A549 treated with Mapracorat at 1 μM for 4 hours (cell line): Measurements from ENCODE around the gene AP3D1. TPM values are rescaled to one million over a fixed set of nuclear protein-coding genes. Genes with fewer than 3 reads are reported as not detected.

Experiments used
- total RNA-seq: library from RNA; stranded (reverse); fragments of 200-300 nt; extraction: Qiagen RNA extraction; gene quantifications from 5 replicates; pipeline ENCODE4 v1.2.3, GENCODE V29; 2022

AP3D1 gene
- 63.7 to 80.4 TPM (median 76.8 TPM) in 5 replicates for total RNA-seq

DNA sequence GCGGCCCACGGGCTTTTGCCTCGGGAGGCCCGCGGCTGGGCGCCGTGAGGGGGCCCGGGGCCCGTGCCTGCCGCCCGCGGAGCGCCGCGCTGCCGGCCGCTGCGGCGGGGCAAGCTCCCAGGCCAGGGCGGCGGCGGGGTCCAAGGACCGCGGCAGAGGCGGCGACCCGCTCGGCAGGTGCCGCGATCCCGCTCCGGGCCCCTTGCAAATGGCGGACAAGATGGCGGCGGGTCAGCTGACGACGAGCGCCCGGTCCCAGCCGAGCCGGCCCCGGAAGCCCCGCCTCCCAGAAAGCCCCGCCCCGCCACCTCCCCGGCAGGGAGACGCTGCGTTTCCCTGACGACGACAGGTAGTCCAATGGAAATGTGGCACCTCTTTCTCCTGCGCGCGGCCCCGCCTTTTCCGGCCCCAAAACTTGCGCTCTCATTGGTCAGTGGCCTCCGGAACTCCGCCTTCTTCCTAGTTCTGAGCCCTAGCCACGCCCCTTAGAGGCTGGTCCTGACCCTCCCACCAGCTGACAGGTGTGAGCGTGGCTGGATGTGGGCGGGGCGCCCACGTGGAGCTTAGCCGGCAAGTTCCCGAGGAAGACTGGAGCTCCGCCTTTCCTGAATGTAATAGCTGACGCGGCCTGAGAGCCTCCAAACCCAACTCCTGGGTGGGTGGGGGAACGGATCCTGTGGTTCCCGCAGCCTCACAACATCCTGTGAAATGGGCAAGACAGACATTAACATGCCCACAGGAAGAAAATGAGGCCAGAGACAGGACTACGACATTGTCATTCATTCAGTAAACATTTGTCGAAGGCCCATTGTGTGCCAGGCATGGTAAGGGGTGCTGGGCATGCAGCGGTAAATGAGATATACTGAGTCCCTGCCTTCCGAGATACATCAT lies at the start of gene AP3D1:
Gene AP3D1 (minus strand): TSS at position 228 of the 891 bp plus-strand sequence. CDS start 232 bp downstream, outside the sequence.

DNA sequence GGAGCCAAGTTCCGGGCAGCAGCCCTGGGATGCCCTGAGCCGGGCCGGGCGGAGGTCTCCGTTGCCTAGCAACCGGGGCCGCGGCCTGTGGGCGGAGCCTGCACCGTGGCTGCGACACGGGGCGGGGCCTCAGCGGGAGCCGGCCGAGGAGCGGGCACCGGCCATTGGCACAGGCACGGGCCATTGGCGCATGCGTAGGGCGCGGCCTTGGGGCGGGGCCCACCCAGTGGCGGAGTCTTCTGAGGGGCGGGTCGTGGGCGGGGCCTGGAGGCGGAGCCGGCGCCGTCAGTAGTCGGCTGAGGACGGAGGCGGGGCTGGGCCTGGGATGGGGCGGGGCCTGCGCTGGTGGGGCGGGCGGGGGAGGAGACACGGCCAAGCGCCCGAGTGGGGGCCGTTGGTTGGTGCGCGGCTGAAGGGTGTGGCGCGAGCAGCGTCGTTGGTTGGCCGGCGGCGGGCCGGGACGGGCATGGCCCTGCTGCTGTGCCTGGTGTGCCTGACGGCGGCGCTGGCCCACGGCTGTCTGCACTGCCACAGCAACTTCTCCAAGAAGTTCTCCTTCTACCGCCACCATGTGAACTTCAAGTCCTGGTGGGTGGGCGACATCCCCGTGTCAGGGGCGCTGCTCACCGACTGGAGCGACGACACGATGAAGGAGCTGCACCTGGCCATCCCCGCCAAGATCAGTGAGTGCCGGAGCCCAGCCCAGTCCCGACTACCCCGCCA lies 54.7 kb downstream of the AP3D1 start, which contains the start of gene IZUMO4:
Gene IZUMO4 (plus strand): TSS at position 436 of the 723 bp plus-strand sequence. CDS start 31 bp downstream, at position 467.

DNA sequence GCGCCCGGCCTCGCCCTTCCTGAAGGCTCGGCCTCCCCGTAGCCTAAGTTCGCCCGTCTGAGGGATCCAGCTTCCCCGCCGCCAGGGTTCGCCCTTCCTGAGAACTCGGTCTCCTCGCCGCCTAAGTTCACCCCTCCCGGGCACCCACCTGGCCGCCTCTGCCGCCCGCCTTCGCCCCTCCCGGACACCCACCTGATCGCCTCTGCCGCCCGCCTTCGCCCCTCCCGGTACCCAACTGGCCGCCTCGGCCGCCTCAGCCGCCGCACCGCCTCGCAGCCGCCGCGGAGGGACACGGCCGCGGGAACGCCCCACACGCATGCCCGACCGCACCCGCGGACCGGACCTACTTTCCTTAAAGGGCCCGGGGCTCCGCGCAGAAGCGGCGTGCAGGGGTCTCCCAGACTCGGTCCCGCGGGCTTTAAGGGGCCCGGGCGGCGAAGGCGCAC lies 55.3 kb downstream of the AP3D1 start, which contains the start of gene MOB3A:
Gene MOB3A (minus strand): TSS at position 293 of the 446 bp plus-strand sequence. CDS start 17,766 bp downstream, outside the sequence.

DNA sequence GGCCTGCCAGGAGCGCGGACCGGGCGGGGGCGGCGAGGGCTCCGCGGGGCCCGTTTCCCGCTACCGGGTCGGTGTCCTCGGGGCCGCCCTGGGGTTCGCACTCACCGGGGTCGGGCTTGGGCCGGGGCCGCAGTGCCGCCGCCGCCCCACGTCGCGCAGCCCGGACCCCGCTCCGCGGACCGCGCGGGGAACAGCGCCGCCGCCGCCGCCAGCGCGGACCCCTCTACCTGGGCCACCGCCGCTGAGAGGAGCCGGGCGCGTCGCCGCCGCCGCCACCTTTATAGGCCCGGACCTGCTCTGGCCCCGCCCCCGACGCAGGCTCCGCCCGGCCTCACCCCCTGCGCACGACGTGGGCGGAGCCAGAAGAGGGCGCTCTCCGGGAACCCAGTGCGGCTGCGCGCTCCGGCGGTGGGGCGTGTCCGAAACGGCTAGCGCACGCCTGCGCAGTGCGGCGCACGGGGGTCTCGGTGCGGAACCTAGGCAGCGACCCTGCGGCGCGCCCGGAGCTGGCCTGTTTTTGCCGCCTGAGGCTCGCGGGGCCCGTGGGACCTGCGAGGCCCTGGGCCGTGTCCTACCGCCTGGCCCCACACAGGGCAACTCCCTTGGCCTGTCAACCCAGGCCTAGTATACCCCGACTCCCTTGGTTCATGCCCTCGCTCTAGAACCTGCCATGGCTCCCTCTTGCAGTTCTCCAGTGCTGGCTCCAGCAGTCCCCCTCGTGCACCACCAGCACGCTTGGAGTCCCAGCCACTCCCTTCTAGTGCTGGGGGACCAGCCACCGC lies 100.2 kb downstream of the AP3D1 start, which contains the start of gene MKNK2:
Gene MKNK2 (minus strand): TSS at position 254 of the 782 bp plus-strand sequence. CDS start 393 bp downstream, outside the sequence.

Other genes with a start within 250 kb of the AP3D1 start
- 2.4 to 6.7 TPM (median 5.2 TPM) in 5 replicates for gene ADAT3, start 246.2 kb downstream of the AP3D1 start, total RNA-seq
- 46.8 to 62.0 TPM (median 49.1 TPM) in 5 replicates for gene SCAMP4, start 246.2 kb downstream of the AP3D1 start, total RNA-seq
- 37.4 to 53.6 TPM (median 52.0 TPM) in 5 replicates for gene CSNK1G2, start 210.4 kb downstream of the AP3D1 start, total RNA-seq
- 31.4 to 46.2 TPM (median 43.0 TPM) in 5 replicates for gene BTBD2, start 135.9 kb downstream of the AP3D1 start, total RNA-seq
- 44.0 to 82.2 TPM (median 69.2 TPM) in 5 replicates for gene MKNK2, start 100.3 kb downstream of the AP3D1 start, total RNA-seq
- 12.3 to 13.7 TPM (median 13.2 TPM) in 5 replicates for gene MOB3A, start 55.2 kb downstream of the AP3D1 start, total RNA-seq
- 0.32 to 1.0 TPM (median 0.87 TPM) in 5 replicates for gene IZUMO4, start 54.7 kb downstream of the AP3D1 start, total RNA-seq
- gene DOT1L, start 12.4 kb upstream of the AP3D1 start, total RNA-seq, result 10.7 to 18.7 TPM (median 18.0 TPM) in 5 replicates
- gene PLEKHJ1, start 84.8 kb upstream of the AP3D1 start, total RNA-seq, result 39.1 to 60.0 TPM (median 59.1 TPM) in 5 replicates
- 63.8 to 74.1 TPM (median 69.0 TPM) in 5 replicates for gene SF3A2, start 85.3 kb upstream of the AP3D1 start, total RNA-seq
- 7.6 to 24.5 TPM (median 15.3 TPM) in 5 replicates for gene AMH, start 97.8 kb upstream of the AP3D1 start, total RNA-seq
- 0.42 to 0.86 TPM (median 0.76 TPM) in 5 replicates for gene JSRP1, start 104.9 kb upstream of the AP3D1 start, total RNA-seq
- 0.08 to 0.15 TPM (median 0.11 TPM) in 3 of 5 replicates, not detected in the others for gene PEAK3, start 130.6 kb upstream of the AP3D1 start, total RNA-seq
- gene LINGO3, start 156.6 kb upstream of the AP3D1 start, total RNA-seq, result 0.07 TPM in 1 of 5 replicates, not detected in the others
- 135 to 163 TPM (median 151 TPM) in 5 replicates for gene LSM7, start 177.0 kb upstream of the AP3D1 start, total RNA-seq
- 11.9 to 24.2 TPM (median 20.8 TPM) in 5 replicates for gene SPPL2B, start 177.1 kb upstream of the AP3D1 start, total RNA-seq
- 0.04 to 0.08 TPM (median 0.05 TPM) in 3 of 5 replicates, not detected in the others for gene TMPRSS9, start 208.7 kb upstream of the AP3D1 start, total RNA-seq